AG04450 (cell line): Measurements from ENCODE around the gene INPP5A. TPM values are rescaled to one million over a fixed set of nuclear protein-coding genes. Genes with fewer than 3 reads are reported as not detected.

Experiments
- CTCF ChIA-PET: fragments of 300-600, 350-600 bp; formaldehyde crosslinking; extraction: SDS; loops from one replicate; lab custom pipeline; 2022; ENCODE audit warnings: antibody characterized with exemption, inconsistent platforms; lab: Charles Lee
- POLR2A ChIA-PET: fragments of 350-600 bp; formaldehyde crosslinking; extraction: SDS; loops from one replicate; lab custom pipeline; 2021; ENCODE audit warnings: antibody characterized with exemption, inconsistent platforms; lab: Yijun Ruan, JAX
- DNase-seq: peaks from one replicate; pipeline ENCODE4 v3.0.0-alpha.2; 2011; ENCODE audit warnings: low read depth, low spot score
- H3K27ac ChIP-seq: one replicate; pipeline ENCODE4 v1.5.1; 2012; ENCODE audit warnings: low read depth, low read length, control low read depth
- H3K27me3 ChIP-seq: one replicate; pipeline ENCODE4 v1.6.0; 2012; ENCODE audit warnings: low read length; ENCODE audit not compliant: control insufficient read depth, insufficient read depth
- H3K4me3 ChIP-seq: 2 replicates; pipeline ENCODE4 v1.5.1; 2011; ENCODE audit warnings: mild to moderate bottlenecking, low read depth, low read length, control low read depth
- H3K9me3 ChIP-seq: 2 replicates; pipeline ENCODE4 v1.5.1; 2012; ENCODE audit warnings: low read length; ENCODE audit not compliant: control insufficient read depth, insufficient read depth
- polyA plus RNA-seq: library from polyadenylated mRNA; depleted of rRNA; stranded (reverse); fragments of >200 nt; gene quantifications from 2 replicates; pipeline ENCODE4 v1.2.3, GENCODE V29; 2011
- TF ChIP-seq, protein P1 (sequence below): IDR thresholded peaks from 2 replicates; pipeline ENCODE4 v1.5.1; 2011; ENCODE audit warnings: low read depth, low read length, control low read depth, inconsistent platforms

INPP5A gene
- polyA plus RNA-seq, 1 experiment, result 22.5 TPM

DNA sequence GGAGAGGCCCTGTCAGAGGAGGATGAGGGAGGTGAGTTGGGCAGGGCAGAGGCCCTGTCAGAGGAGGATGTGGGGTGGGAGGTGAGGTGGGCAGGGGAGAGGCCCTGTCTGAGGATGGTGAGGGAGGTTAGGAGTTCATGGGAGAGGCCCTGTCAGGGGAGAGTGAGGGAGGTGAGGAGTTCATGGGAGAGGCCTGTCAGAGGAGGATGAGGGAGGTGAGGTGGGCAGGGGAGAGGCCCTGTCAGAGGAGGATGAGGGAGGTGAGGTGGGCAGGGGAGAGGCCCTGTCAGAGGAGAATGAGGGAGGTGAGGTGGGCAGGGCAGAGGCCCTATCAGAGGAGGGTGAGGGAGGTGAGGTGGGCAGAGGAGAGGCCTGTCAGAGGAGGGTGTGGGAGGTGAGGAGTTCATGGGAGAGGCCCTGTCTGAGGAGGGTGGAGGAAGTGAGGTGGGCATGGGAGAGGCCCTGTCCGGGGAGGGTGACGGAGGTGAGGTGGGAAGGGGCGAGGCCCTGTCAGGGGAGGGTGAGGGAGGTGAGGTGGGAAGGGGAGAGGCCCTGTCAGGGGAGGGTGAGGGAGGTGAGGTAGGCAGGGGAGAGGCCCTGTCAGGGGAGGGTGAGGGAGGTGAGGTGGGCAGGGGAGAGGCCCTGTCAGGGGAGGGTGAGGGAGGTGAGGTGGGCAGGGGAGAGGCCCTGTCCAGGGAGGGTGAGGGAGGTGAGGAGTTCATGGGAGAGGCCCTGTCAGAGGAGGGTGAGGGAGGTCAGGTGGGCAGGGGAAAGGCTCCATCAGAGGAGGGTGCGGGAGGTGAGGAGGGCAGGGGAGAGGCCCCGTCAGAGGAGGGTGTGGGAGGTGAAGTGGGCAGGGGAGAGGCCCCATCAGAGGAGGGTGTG, 73.7 kb downstream of the INPP5A start:
- no peak overlapping the region for H3K27ac ChIP-seq
- no peak overlapping the region for H3K4me3 ChIP-seq
- H3K27me3 ChIP-seq, result no peaks in the 10 kb centered on the region
- TF ChIP-seq, protein P1, sequence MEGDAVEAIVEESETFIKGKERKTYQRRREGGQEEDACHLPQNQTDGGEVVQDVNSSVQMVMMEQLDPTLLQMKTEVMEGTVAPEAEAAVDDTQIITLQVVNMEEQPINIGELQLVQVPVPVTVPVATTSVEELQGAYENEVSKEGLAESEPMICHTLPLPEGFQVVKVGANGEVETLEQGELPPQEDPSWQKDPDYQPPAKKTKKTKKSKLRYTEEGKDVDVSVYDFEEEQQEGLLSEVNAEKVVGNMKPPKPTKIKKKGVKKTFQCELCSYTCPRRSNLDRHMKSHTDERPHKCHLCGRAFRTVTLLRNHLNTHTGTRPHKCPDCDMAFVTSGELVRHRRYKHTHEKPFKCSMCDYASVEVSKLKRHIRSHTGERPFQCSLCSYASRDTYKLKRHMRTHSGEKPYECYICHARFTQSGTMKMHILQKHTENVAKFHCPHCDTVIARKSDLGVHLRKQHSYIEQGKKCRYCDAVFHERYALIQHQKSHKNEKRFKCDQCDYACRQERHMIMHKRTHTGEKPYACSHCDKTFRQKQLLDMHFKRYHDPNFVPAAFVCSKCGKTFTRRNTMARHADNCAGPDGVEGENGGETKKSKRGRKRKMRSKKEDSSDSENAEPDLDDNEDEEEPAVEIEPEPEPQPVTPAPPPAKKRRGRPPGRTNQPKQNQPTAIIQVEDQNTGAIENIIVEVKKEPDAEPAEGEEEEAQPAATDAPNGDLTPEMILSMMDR, result no peak
- no peak for DNase-seq
- ChIA-PET POLR2A (interaction anchor here (1.0 kb wide), 1 partner anchor 72 kb away, joined by 3 read pairs; no protein-coding TSS in a partner anchor), CTCF (no interaction called here)
- no peaks in the 10 kb centered on the region; the same call in 1 of the 2 replicates for H3K9me3 ChIP-seq

DNA sequence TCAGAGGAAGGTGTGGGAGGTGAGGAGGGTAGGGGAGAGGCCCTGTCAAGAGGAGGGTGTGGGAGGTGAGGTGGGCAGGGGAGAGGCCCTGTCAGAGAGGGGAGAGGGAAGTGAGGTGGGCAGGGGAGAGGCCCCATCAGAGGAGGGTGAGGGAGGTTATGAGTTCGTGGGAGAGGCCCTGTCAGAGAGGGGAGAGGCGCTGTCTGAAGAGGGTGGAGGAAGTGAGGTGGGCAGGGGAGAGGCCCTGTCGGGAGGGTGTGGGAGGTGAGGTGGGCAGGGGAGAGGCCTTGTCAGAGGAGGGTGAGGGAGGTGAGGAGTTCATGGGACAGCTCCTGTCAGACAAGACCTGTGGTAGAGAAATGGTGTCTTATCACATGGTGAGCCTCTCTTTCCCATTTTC, 74.4 kb downstream of the INPP5A start:
- H3K27me3 ChIP-seq, result no peaks in the 10 kb centered on the region
- ChIA-PET POLR2A (interaction anchor here (1.0 kb wide), 1 partner anchor 73 kb away, joined by 3 read pairs; no protein-coding TSS in a partner anchor), CTCF (no interaction called here)
- no peak overlapping the region for H3K4me3 ChIP-seq
- H3K9me3 ChIP-seq, result no peaks in the 10 kb centered on the region; the same call in 1 of the 2 replicates
- DNase-seq, result no peak
- TF ChIP-seq, protein P1, result no peak
- H3K27ac ChIP-seq, result no peak overlapping the region

DNA sequence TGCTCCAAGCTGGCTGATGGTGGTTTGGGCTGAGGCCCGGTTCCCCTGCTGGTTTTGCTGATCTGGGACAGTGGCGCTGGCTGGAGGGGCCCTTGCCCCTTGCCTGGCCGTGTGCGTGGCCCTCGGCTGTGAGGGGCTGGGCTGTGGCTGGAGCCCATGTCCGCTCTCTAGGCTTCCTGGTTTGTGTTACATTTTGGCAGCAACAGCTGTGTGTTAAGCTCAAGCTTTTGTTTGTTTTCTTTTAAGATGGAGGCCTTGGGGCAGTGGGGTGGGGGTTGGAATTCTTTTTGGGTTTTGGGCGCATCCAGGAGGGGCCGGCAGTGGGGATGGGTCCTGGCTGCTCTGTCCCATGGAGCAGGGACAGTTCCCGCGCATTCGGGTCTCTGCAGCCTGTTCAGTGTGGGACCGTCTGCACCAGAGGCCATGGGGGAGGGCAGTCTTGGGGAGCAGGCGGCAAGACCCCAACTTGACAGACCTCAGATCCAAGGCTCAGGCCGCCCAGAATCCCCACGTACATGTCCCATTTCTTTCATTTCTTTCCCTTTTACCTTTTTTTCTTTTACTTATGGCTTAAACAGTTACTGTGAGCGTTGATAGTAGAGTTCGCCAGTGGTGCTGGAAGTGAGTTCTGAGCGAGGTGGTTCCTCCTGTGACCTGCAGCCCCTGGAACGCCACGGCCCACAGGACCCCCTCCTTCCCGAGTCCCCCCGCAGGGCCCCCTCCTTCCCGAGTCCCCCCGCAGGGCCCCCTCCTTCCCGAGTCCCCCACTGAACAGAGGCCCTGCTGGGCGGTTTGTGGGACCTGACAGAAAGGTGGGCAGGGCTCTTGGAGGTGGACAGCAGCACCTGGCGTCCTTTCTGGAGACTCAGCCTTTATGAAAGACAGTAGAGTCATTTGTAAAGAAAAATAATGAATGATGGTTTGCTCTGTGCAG, 75.3 kb downstream of the INPP5A start:
- CTCF ChIA-PET, result no interaction called here
- Histone ChIP-seq H3K9me3 (no peaks in the 10 kb centered on the region; the same call in 1 of the 2 replicates), H3K27ac (no peak overlapping the region), H3K4me3 (no peak overlapping the region), H3K27me3 (no peaks in the 10 kb centered on the region)
- POLR2A ChIA-PET, result interaction anchor here (1.0 kb wide), 1 partner anchor 74 kb away, joined by 3 read pairs; no protein-coding TSS in a partner anchor
- DNase-seq, result no peak
- TF ChIP-seq, protein P1, result no peak

DNA sequence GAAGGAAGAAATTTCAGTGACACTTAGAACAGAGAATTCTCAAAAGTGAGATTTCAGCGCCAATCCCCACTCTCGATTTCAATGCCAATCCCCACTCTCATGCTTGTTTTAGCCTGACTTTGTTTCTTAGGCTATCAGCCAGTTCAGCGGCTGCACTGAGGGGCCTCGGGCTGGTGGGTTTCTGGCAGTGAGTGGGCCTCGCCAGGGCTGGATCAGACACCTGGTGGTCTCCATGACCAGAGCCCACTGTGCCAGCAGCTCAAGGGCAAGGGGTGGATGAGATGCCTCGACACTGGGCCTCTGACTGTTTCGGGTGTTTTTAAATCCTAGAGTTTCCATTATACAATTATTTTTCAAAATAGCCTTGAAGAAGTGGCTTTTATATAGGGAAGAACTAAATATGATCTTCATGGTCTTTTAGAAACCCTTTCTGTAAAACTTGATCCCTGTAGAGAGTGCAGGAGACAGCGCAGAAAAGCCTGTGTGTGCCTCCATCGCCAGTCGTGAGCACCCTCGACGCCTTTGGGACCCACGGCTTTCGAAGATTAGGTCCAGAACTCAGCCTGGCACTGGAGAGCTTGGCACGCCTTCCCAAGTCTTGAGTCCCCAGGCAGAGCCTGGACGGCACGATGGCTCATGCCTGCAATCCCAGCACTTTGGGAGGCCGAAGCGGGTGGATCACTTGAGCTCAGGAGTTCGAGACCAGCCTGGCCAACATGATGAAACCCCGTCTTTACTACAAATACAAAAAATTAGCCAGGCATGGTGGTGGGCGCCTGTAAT, 76.2 kb downstream of the INPP5A start:
- no peak for DNase-seq

More for the DNA sequence above, 76.2 kb downstream of the INPP5A start:
- ChIA-PET CTCF (no interaction called here), POLR2A (no interaction called here)
- Histone ChIP-seq H3K4me3 (no peak overlapping the region), H3K27me3 (no peaks in the 10 kb centered on the region), H3K27ac (no peak overlapping the region), H3K9me3 (no peaks in the 10 kb centered on the region; the same call in 1 of the 2 replicates)
- TF ChIP-seq, protein P1, result no peak
